HepG2 (cell line): Measurements from ENCODE around the gene HAUS1. TPM values are rescaled to one million over a fixed set of nuclear protein-coding genes. Genes with fewer than 3 reads are reported as not detected.
A peak's percentile ranks its signal among the peaks of the same experiment; 100 is the strongest.

Experiments used
- ATAC-seq: fragments of 200-7000 bp; cut with Tn5 transposase; 3 replicates; pipeline ENCODE4 v1.9.1; 2020; ENCODE audit warnings: mild to moderate bottlenecking, moderate library complexity
- Bru-seq: library from RNA; stranded (reverse); fragments of 400-500 nt; gene quantifications from one replicate; lab custom pipeline; 2021; lab: Mats Ljungman, UMichigan
- BruChase-seq, 2 experiments: library from RNA; stranded (reverse); fragments of 400-500 nt; gene quantifications; one replicate each; lab custom pipeline; 2021; lab: Mats Ljungman, UMichigan
- BruUV-seq: library from RNA; stranded (reverse); fragments of 400-500 nt; replicated peaks from 2 replicates; lab custom pipeline; 2021; lab: Mats Ljungman, UMichigan
- CTCF ChIA-PET: fragments of 300-600 bp; formaldehyde crosslinking; extraction: SDS; loops from one replicate; lab custom pipeline; 2021; ENCODE audit warnings: low total read pairs, inconsistent platforms, low intra/inter-chr PET ratio; lab: Yijun Ruan, JAX
- POLR2A ChIA-PET: fragments of 350-600 bp; sonication (Branson Sonifier 250); formaldehyde crosslinking; loops from one replicate; lab custom pipeline; 2020; ENCODE audit warnings: antibody characterized with exemption, inconsistent platforms; lab: Yijun Ruan, JAX
- DNase-seq: peaks from one replicate; pipeline ENCODE4 v3.0.0-alpha.2; 2015; ENCODE audit warnings: low spot score
- FAIRE-seq: peaks from 3 replicates; lab custom pipeline; 2011; peaks lifted over from hg19 to GRCh38; lab: Jason Lieb, UNC
- H2AFZ ChIP-seq: one replicate; pipeline ENCODE4 v1.6.1; 2011; ENCODE audit warnings: low read length, inconsistent platforms
- H3K27ac ChIP-seq: fragments of 300-600 bp; 3 replicates; pipeline ENCODE4 v1.8.0; 2011; ENCODE audit warnings: mixed run types, mild to moderate bottlenecking, mixed read lengths, low read length, inconsistent platforms; ENCODE audit not compliant: insufficient read depth; ENCODE audit errors: extremely low read length
- H3K27me3 ChIP-seq, 2 experiments: fragments of 200-600 bp in 1 of 2; 2 replicates in 1 of 2; 3 replicates in 1 of 2; pipeline versions ENCODE4 v1.6.0 to v1.8.0; 2011; ENCODE audit warnings: low read length in 2 of 2, mild to moderate bottlenecking in 2 of 2, moderate library complexity in 2 of 2, inconsistent platforms in 1 of 2; ENCODE audit not compliant: insufficient read depth in 2 of 2, control insufficient read depth in 1 of 2
- H3K36me3 ChIP-seq, 2 experiments: fragments of 200-600 bp in 1 of 2; replicated peaks in 1 of 2; 2 replicates in 1 of 2; 3 replicates in 1 of 2; pipeline versions ENCODE4 v1.5.1 to v1.8.0; 2011; ENCODE audit warnings: low read length in 2 of 2, inconsistent platforms in 1 of 2; ENCODE audit not compliant: insufficient read depth in 2 of 2, control insufficient read depth in 1 of 2
- H3K4me1 ChIP-seq: 2 replicates; pipeline ENCODE4 v1.5.1; 2012; ENCODE audit warnings: low read length, inconsistent platforms; ENCODE audit not compliant: insufficient read depth
- H3K4me2 ChIP-seq: 2 replicates; pipeline ENCODE4 v1.6.0; 2011; ENCODE audit warnings: low read depth, low read length, inconsistent platforms
- H3K4me3 ChIP-seq, 3 experiments: fragments of 200-600 bp in 1 of 3; sonication (generic), shearing (Covaris generic) in 1 of 3; replicated peaks in 1 of 3; 2 replicates each; pipeline ENCODE4 v1.5.1; 2011 to 2016; ENCODE audit warnings: low read length in 3 of 3, inconsistent platforms in 2 of 3, low read depth in 2 of 3, mild to moderate bottlenecking in 2 of 3, control low read depth in 1 of 3, mixed read lengths in 1 of 3; ENCODE audit not compliant: insufficient read depth in 1 of 3
- H3K79me2 ChIP-seq: one replicate; pipeline ENCODE4 v1.6.1; 2011; ENCODE audit warnings: low read length, inconsistent platforms; ENCODE audit not compliant: insufficient read depth
- H3K9ac ChIP-seq: 2 replicates; pipeline ENCODE4 v1.6.0; 2011; ENCODE audit warnings: mild to moderate bottlenecking, low read depth, low read length, inconsistent platforms; ENCODE audit not compliant: insufficient read depth
- H3K9me3 ChIP-seq: 2 replicates; pipeline ENCODE4 v1.5.1; 2012; ENCODE audit warnings: mild to moderate bottlenecking, low read length
- H4K20me1 ChIP-seq: 2 replicates; pipeline ENCODE4 v1.6.0; 2011; ENCODE audit warnings: inconsistent platforms, mild to moderate bottlenecking, low read length, moderate library complexity; ENCODE audit not compliant: insufficient read depth
- ATF7-NPFF ChIP-seq: sonication (generic); formaldehyde crosslinking; IDR thresholded peaks from 2 replicates; pipeline ENCODE4 v1.8.1; 2023; ENCODE audit warnings: mild to moderate bottlenecking, low read depth, missing genetic modification reagents, moderate library complexity
- MEIS1 ChIP-seq: sonication (generic); formaldehyde crosslinking; IDR thresholded peaks from 2 replicates; pipeline ENCODE4 v1.9.0; 2021; ENCODE audit warnings: mild to moderate bottlenecking, missing genetic modification reagents, moderate library complexity, borderline replicate concordance
- NFKB2 ChIP-seq: sonication (generic); formaldehyde crosslinking; IDR thresholded peaks from 2 replicates; pipeline ENCODE4 v1.4.0; 2020; ENCODE audit warnings: missing genetic modification reagents, borderline replicate concordance
- ZIK1 ChIP-seq: sonication (generic); formaldehyde crosslinking; IDR thresholded peaks from 2 replicates; pipeline ENCODE4 v1.5.0; 2020; ENCODE audit warnings: mild to moderate bottlenecking, low read depth, missing genetic modification reagents, borderline replicate concordance
- ZNF562 ChIP-seq: sonication (generic); formaldehyde crosslinking; IDR thresholded peaks from 2 replicates; pipeline ENCODE4 v1.8.0; 2022; ENCODE audit warnings: missing genetic modification reagents, borderline replicate concordance
- ZNF724P ChIP-seq: sonication (generic); formaldehyde crosslinking; IDR thresholded peaks from 2 replicates; pipeline ENCODE4 v1.8.0; 2022; ENCODE audit warnings: missing genetic modification reagents, borderline replicate concordance
- ZNF749 ChIP-seq: sonication (generic); formaldehyde crosslinking; IDR thresholded peaks from 2 replicates; pipeline ENCODE4 v1.8.0; 2022; ENCODE audit warnings: mild to moderate bottlenecking, missing genetic modification reagents, moderate library complexity, borderline replicate concordance
- ZNF781 ChIP-seq: sonication (generic); formaldehyde crosslinking; IDR thresholded peaks from 2 replicates; pipeline ENCODE4 v1.5.1; 2020; ENCODE audit warnings: borderline replicate concordance, mild to moderate bottlenecking, missing genetic modification reagents; ENCODE audit errors: not compliant biosample characterization
- WGBS: methylation state at CpG from one replicate; pipeline ENCODE4 v1.1.6; 2017; ENCODE audit warnings: low lambda C conversion rate; 5-methylcytosine and 5-hydroxymethylcytosine counted together
- in situ Hi-C: cut with HindIII; loops from 2 replicates; pipeline ENCODE4 v1.10.0; 2017; ENCODE audit warnings: low pct_unique_long_range_greater_than_20kb; ENCODE audit not compliant: extremely low pct_ligation_motif_present
- intact Hi-C: fragments of 100-400 bp; cut with micrococcal nuclease; formaldehyde crosslinking; loops from one replicate; pipeline ENCODE4 v1.10.0; 2022; ENCODE audit not compliant: unreplicated experiment
- long read RNA-seq, 2 experiments: library from RNA in 1 of 2; library from polyadenylated mRNA in 1 of 2; stranded (forward) in 1 of 2; unstranded in 1 of 2; transcript quantifications; one replicate each; pipeline ENCODE4 v2.0.0, GENCODE V29; 2019 to 2022
- polyA minus RNA-seq, 3 experiments: library from RNA; depleted of rRNA, polyadenylated mRNA; stranded (reverse); fragments of >200 nt; gene quantifications; 2 replicates each; pipeline ENCODE4 v1.2.3, GENCODE V29; 2011; ENCODE audit warnings: low replicate concordance in 1 of 3
- polyA plus RNA-seq, 8 experiments: library from polyadenylated mRNA; depleted of rRNA in 3 of 8; stranded (reverse) in 7 of 8; unstranded in 1 of 8; fragments of >200 nt; fragmentation: Illumina TruSeq in 4 of 8; extraction: Trizol in 4 of 8; gene quantifications; 2 replicates each; pipeline versions ENCODE4 v1.2.1 to v1.2.3, GENCODE V29; 2011 to 2016; ENCODE audit warnings: low read depth in 4 of 8, missing spikeins in 1 of 8, mixed read lengths in 1 of 8; ENCODE audit not compliant: insufficient read depth in 1 of 8
- total RNA-seq, 5 experiments: library from RNA; depleted of rRNA; stranded (reverse); fragments of >200 nt; fragmentation: Illumina TruSeq; extraction: Trizol; gene quantifications; 2 replicates each; pipeline ENCODE4 v1.2.3, GENCODE V29; 2016; ENCODE audit warnings: low read depth in 1 of 5
- TF ChIP-seq, protein P1 (sequence below): IDR thresholded peaks from 2 replicates; pipeline ENCODE4 v1.6.1; 2016; ENCODE audit warnings: missing biosample characterization, missing genetic modification reagents, low read depth
- TF ChIP-seq, protein P2 (sequence below): sonication (generic); formaldehyde crosslinking; IDR thresholded peaks from 2 replicates; pipeline ENCODE4 v1.5.1; 2020; ENCODE audit warnings: missing genetic modification reagents, mild to moderate bottlenecking, borderline replicate concordance

The HAUS1 gene, protein sequence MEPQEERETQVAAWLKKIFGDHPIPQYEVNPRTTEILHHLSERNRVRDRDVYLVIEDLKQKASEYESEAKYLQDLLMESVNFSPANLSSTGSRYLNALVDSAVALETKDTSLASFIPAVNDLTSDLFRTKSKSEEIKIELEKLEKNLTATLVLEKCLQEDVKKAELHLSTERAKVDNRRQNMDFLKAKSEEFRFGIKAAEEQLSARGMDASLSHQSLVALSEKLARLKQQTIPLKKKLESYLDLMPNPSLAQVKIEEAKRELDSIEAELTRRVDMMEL
- total RNA-seq (2016; rRNA removed; fragmentation: Illumina TruSeq; extraction: Trizol): 59.2 and 90.3 TPM in 2 replicates
- total RNA-seq (2016; cell fraction: cytosol; rRNA removed; fragmentation: Illumina TruSeq; extraction: Trizol; ENCODE audit: low read depth): 24.1 and 27.0 TPM in 2 replicates
- total RNA-seq (2016; cell fraction: insoluble cytoplasmic fraction; rRNA removed; fragmentation: Illumina TruSeq; extraction: Trizol): 59.8 and 92.6 TPM in 2 replicates
- 30.0 and 34.0 TPM in 2 replicates for total RNA-seq (2016; cell fraction: membrane; rRNA removed; fragmentation: Illumina TruSeq; extraction: Trizol)
- 22.1 and 27.7 TPM in 2 replicates for total RNA-seq (2016; cell fraction: nucleus; rRNA removed; fragmentation: Illumina TruSeq; extraction: Trizol)
- 13.2 and 20.6 TPM in 2 replicates for polyA plus RNA-seq (2011; rRNA removed)
- polyA plus RNA-seq (2011; cell fraction: cytosol; rRNA removed): 23.4 and 23.6 TPM in 2 replicates
- polyA plus RNA-seq (2011; cell fraction: nucleus; rRNA removed): 8.2 and 10.6 TPM in 2 replicates
- polyA plus RNA-seq (2012): 21.4 and 30.6 TPM in 2 replicates
- polyA plus RNA-seq (2016; cell fraction: cytosol; fragmentation: Illumina TruSeq; extraction: Trizol; ENCODE audit: low read depth): 18.5 and 19.3 TPM in 2 replicates
- 80.8 and 87.3 TPM in 2 replicates for polyA plus RNA-seq (2016; cell fraction: insoluble cytoplasmic fraction; fragmentation: Illumina TruSeq; extraction: Trizol; ENCODE audit: low read depth)
- 23.2 and 25.9 TPM in 2 replicates for polyA plus RNA-seq (2016; cell fraction: membrane; fragmentation: Illumina TruSeq; extraction: Trizol; ENCODE audit: low read depth)
- polyA plus RNA-seq (2016; cell fraction: nucleus; fragmentation: Illumina TruSeq; extraction: Trizol; ENCODE audit: insufficient read depth, low read depth): 36.7 and 38.3 TPM in 2 replicates
- 5.7 and 26.1 TPM in 2 replicates for polyA minus RNA-seq (2011; rRNA and poly(A)+ RNA removed; ENCODE audit: low replicate concordance)
- 15.0 and 18.4 TPM in 2 replicates for polyA minus RNA-seq (2011; cell fraction: cytosol; rRNA and poly(A)+ RNA removed)
- polyA minus RNA-seq (2011; cell fraction: nucleus; rRNA and poly(A)+ RNA removed): 9.4 and 10.2 TPM in 2 replicates
- Bru-seq, nascent RNA: percentile 58 among the genes with signal in this experiment
- percentile 58 among the genes with signal in this experiment for BruChase-seq, experiment 1, labeled RNA remaining after a 6-hour chase
- BruChase-seq, experiment 2, labeled RNA remaining after a 2-hour chase: percentile 59 among the genes with signal in this experiment
- long read RNA-seq, experiment 1, transcript HAUS1-201 (9 exons, 1,125 nt): major isoform, 59 of 72 reads
- long read RNA-seq, experiment 1, partial matches to known transcripts: 9 of 72 reads
- long read RNA-seq, experiment 1, other reads (novel, unspliced or antisense): 4 of 72 reads
- long read RNA-seq, experiment 2, transcript HAUS1-201 (9 exons, 1,125 nt): major isoform, 14 of 26 reads
- long read RNA-seq, experiment 2, partial matches to known transcripts: 8 of 26 reads
- long read RNA-seq, experiment 2, other reads (novel, unspliced or antisense): 3 of 26 reads

DNA sequence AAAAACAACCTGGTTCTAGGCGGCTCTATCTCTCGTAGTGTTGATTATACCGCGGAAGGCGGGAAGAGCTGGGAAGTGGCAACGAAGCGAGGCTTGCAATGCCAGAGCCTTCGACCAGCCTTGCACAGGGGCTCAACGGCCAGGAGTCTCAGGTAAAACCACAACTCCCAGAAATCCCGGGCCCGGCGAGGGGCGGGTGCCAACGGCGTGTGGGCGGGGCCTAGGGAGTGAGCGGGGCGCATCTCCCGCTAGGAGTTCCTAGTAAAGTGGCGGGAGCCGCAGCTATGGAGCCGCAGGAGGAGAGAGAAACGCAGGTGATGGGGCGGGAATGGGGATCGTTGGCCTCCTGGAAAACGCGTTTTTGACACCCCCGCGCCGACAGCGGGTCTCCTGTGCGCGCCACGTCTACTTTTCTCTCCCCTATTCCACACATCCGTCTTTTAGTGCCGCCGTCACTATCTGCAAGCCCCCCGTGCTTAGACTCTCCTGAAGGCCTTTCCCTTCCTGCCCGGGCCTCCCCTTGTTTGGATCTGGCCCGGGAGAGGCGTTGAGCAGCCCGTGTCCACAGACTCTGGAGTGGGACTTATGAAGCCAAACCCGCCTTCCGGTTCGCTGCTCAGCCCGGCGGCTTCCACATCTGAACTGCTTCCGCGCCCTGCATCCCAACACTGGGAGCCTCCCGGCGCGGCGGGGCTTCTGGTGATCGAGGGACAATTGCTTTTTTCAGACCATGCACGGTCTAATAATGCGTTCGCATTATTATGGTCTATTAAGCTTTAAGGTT is at the start of gene HAUS1:
HAUS1 (plus strand) TSS at position 258 of the 784 bp plus-strand sequence; CDS start at position 285, 27 bp downstream.
- no peaks in the 10 kb centered on the region; a peak in 1 of 5 replicates for H3K36me3 ChIP-seq
- H2AFZ ChIP-seq: peak within 1 kb of the TSS; percentile 80
- H3K79me2 ChIP-seq: peaks cover 9% of the 10 kb centered on the region
- no peaks in the 10 kb centered on the region for H4K20me1 ChIP-seq
- TSS peak; percentile 67 for BruUV-seq
- H3K9me3 ChIP-seq: no peaks in the 10 kb centered on the region
- H3K27ac ChIP-seq: peak within 1 kb of the TSS; percentile 83
- H3K4me1 ChIP-seq: peaks cover 5% of the 10 kb centered on the region; the same call in 1 of the 2 replicates
- in situ Hi-C loops (no loop called here), intact Hi-C loops (no loop called here)
- H3K4me3 ChIP-seq: peak within 1 kb of the TSS; percentile 84 to 93 (median 87)
- H3K4me2 ChIP-seq: peak within 1 kb of the TSS; percentile 82
- WGBS: under 1% methylated on average over 40 of the region's 57 CpGs
- no peaks in the 10 kb centered on the region for H3K27me3 ChIP-seq
- FAIRE-seq (peak; percentile 46), ATAC-seq (peak; percentile 100), DNase-seq (peak; percentile 86)
- H3K9ac ChIP-seq: peak within 1 kb of the TSS; percentile 73
- CTCF ChIA-PET: no interaction called here
- POLR2A ChIA-PET: interaction anchor here (1.0 to 1.2 kb wide), 2 partner anchors 31 to 52 kb away, joined by 3 to 4 read pairs; no protein-coding TSS in a partner anchor
- TF ChIP-seq ZNF562 (CRISPR knock-in tag) (no peak), NFKB2 (CRISPR knock-in tag) (peak; percentile 85; the same call in 1 of the 2 replicates), ZNF724P (CRISPR knock-in tag) (no peak), ZNF781 (peak; percentile 74), MEIS1 (CRISPR knock-in tag) (no peak), ZIK1 (CRISPR knock-in tag) (no peak), ATF7-NPFF (no peak), ZNF749 (CRISPR knock-in tag) (no peak)
- TF ChIP-seq, protein P1, sequence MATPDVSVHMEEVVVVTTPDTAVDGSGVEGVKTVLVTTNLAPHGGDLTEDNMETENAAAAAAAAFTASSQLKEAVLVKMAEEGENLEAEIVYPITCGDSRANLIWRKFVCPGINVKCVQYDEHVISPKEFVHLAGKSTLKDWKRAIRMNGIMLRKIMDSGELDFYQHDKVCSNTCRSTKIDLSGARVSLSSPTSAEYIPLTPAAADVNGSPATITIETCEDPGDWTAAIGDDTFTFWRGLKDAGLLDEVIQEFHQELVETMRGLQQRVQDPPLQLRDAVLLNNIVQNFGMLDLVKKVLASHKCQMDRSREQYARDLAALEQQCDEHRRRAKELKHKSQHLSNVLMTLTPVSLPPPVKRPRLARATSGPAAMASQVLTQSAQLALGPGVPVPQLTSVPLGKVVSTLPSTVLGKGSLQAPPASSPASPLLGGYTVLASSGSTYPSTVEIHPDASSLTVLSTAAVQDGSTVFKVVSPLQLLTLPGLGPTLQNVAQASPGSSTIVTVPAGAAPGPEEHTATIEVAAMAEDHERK (CRISPR knock-in tag): peak; percentile 68
- TF ChIP-seq, protein P2, sequence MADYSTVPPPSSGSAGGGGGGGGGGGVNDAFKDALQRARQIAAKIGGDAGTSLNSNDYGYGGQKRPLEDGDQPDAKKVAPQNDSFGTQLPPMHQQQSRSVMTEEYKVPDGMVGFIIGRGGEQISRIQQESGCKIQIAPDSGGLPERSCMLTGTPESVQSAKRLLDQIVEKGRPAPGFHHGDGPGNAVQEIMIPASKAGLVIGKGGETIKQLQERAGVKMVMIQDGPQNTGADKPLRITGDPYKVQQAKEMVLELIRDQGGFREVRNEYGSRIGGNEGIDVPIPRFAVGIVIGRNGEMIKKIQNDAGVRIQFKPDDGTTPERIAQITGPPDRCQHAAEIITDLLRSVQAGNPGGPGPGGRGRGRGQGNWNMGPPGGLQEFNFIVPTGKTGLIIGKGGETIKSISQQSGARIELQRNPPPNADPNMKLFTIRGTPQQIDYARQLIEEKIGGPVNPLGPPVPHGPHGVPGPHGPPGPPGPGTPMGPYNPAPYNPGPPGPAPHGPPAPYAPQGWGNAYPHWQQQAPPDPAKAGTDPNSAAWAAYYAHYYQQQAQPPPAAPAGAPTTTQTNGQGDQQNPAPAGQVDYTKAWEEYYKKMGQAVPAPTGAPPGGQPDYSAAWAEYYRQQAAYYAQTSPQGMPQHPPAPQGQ (CRISPR knock-in tag): no peak
